Endothelial cell of umbilical vein (primary cell): ENCODE measurements around the gene CYP1A1. TPM values are rescaled to one million over a fixed set of nuclear protein-coding genes. Genes with fewer than 3 reads are reported as not detected.

Source experiments
- BruUV-seq: library from RNA; stranded (reverse); fragments of 400-500 nt; replicated peaks from 2 replicates; lab custom pipeline; 2021; lab: Mats Ljungman, UMichigan
- CTCF ChIA-PET: fragments of 300-600, 350-600 bp; sonication (Branson Sonifier 250); formaldehyde crosslinking; loops from one replicate; lab custom pipeline; 2021; ENCODE audit warnings: antibody characterized with exemption, inconsistent platforms; lab: Charles Lee
- POLR2A ChIA-PET: fragments of 300-600, 350-600 bp; sonication (Branson Sonifier 250); formaldehyde crosslinking; loops from one replicate; lab custom pipeline; 2021; ENCODE audit warnings: antibody characterized with exemption, inconsistent platforms; lab: Charles Lee
- DNase-seq: peaks from one replicate; pipeline ENCODE4 v3.0.0-alpha.2; 2011; ENCODE audit warnings: low read depth, low spot score
- FAIRE-seq: peaks from 2 replicates; lab custom pipeline; 2011; peaks lifted over from hg19 to GRCh38; lab: Jason Lieb, UNC
- H2AFZ ChIP-seq: 2 replicates; pipeline ENCODE4 v1.6.0; 2012; ENCODE audit warnings: low read depth, low read length, control low read depth, inconsistent platforms
- H3K27ac ChIP-seq: 2 replicates; pipeline ENCODE4 v1.5.1; 2011; ENCODE audit warnings: low read depth, mild to moderate bottlenecking, control low read depth, low read length, moderate library complexity; ENCODE audit not compliant: insufficient read depth
- H3K27me3 ChIP-seq, 2 experiments: 2 replicates each; pipeline versions ENCODE4 v1.6.0 to v1.6.1; 2011; ENCODE audit warnings: low read length in 2 of 2, mixed read lengths in 1 of 2; ENCODE audit not compliant: control insufficient read depth in 2 of 2, insufficient read depth in 2 of 2
- H3K36me3 ChIP-seq, 2 experiments: 2 replicates in 1 of 2; 3 replicates in 1 of 2; pipeline ENCODE4 v1.5.1; 2011; ENCODE audit warnings: low read length in 2 of 2, mild to moderate bottlenecking in 1 of 2, moderate library complexity in 1 of 2; ENCODE audit not compliant: control insufficient read depth in 2 of 2, insufficient read depth in 2 of 2; ENCODE audit errors: extremely low read depth in 1 of 2
- H3K4me1 ChIP-seq: 3 replicates; pipeline ENCODE4 v1.5.1; 2011; ENCODE audit warnings: mild to moderate bottlenecking, low read length; ENCODE audit not compliant: control insufficient read depth, insufficient read depth; ENCODE audit errors: extremely low read depth
- H3K4me2 ChIP-seq: 2 replicates; pipeline ENCODE4 v1.6.1; 2011; ENCODE audit warnings: low read length, control low read depth, mixed read lengths; ENCODE audit not compliant: insufficient read depth
- H3K4me3 ChIP-seq, 3 experiments: fragments of 200-600 bp in 1 of 3; sonication (generic), shearing (Covaris generic) in 1 of 3; replicated peaks in 1 of 3; 2 replicates each; pipeline ENCODE4 v1.5.1; 2011 to 2016; ENCODE audit warnings: control low read depth in 3 of 3, low read length in 3 of 3, mild to moderate bottlenecking in 2 of 3, inconsistent platforms in 1 of 3, low read depth in 1 of 3, moderate library complexity in 1 of 3; ENCODE audit not compliant: insufficient read depth in 1 of 3
- H3K79me2 ChIP-seq: 2 replicates; pipeline ENCODE4 v1.6.0; 2012; ENCODE audit warnings: low read length, inconsistent platforms; ENCODE audit not compliant: control insufficient read depth, insufficient read depth
- H3K9ac ChIP-seq: replicated peaks from 2 replicates; pipeline ENCODE3; 2011; ENCODE audit warnings: low read length, control low read depth; ENCODE audit not compliant: insufficient read depth; ENCODE audit errors: extremely low read depth
- H3K9me1 ChIP-seq: replicated peaks from 3 replicates; pipeline ENCODE4 v1.6.0; 2011; ENCODE audit warnings: mild to moderate bottlenecking, low read length; ENCODE audit not compliant: control insufficient read depth, insufficient read depth; ENCODE audit errors: extremely low read depth
- H3K9me3 ChIP-seq: replicated peaks from 2 replicates; pipeline ENCODE4 v1.5.1; 2012; ENCODE audit warnings: low read length, inconsistent platforms; ENCODE audit not compliant: control insufficient read depth, insufficient read depth
- H4K20me1 ChIP-seq: replicated peaks from 2 replicates; pipeline ENCODE3; 2011; ENCODE audit warnings: mild to moderate bottlenecking, low read length; ENCODE audit not compliant: control insufficient read depth, insufficient read depth; ENCODE audit errors: extremely low read depth
- CTCF ChIP-seq, 2 donors: IDR thresholded peaks; 1 replicate in 1 of 2; 2 replicates in 1 of 2; pipeline ENCODE4 v1.5.1; 2011; ENCODE audit warnings: low read length in 2 of 2, mild to moderate bottlenecking in 2 of 2, moderate library complexity in 2 of 2, control low read depth in 1 of 2, inconsistent platforms in 1 of 2, low read depth in 1 of 2; ENCODE audit not compliant: insufficient read depth in 1 of 2; ENCODE audit errors: extremely low read depth in 1 of 2
- EZH2 ChIP-seq: IDR thresholded peaks from 2 replicates; pipeline ENCODE4 v1.6.1; 2012; ENCODE audit warnings: borderline replicate concordance, low read depth, mild to moderate bottlenecking, moderate library complexity, low read length, inconsistent platforms; ENCODE audit not compliant: severe bottlenecking
- JUN ChIP-seq: IDR thresholded peaks from 2 replicates; pipeline ENCODE4 v1.6.1; 2011; ENCODE audit warnings: borderline replicate concordance, low read depth; ENCODE audit not compliant: insufficient read length, insufficient read depth
- POLR2A ChIP-seq: IDR thresholded peaks from 2 replicates; pipeline ENCODE4 v1.6.1; 2012; ENCODE audit warnings: low read depth, mild to moderate bottlenecking, control low read depth, low read length
- POLR2AphosphoS5 ChIP-seq: IDR thresholded peaks from 2 replicates; pipeline ENCODE4 v1.6.1; 2012; ENCODE audit warnings: low read depth, mild to moderate bottlenecking, control low read depth, low read length, moderate library complexity; ENCODE audit not compliant: insufficient read depth
- dilution Hi-C: fragments of 300-500 bp; cut with MboI; formaldehyde crosslinking; loops from one replicate; pipeline ENCODE4 v1.15.0; 2019; ENCODE audit warnings: low sequenced_read_pairs; ENCODE audit not compliant: extremely low pct_ligation_motif_present
- intact Hi-C: fragments of 100-400 bp; cut with micrococcal nuclease; formaldehyde crosslinking; loops from one replicate; pipeline ENCODE4 v1.10.0; 2022
- polyA plus RNA-seq, 4 experiments: library from polyadenylated mRNA; depleted of rRNA in 3 of 4; stranded (reverse) in 3 of 4; unstranded in 1 of 4; fragments of >200 nt; gene quantifications; 2 replicates each; pipeline versions ENCODE4 v1.2.1 to v1.2.3, GENCODE V29; 2011 to 2012; ENCODE audit warnings: missing spikeins in 1 of 4
- total RNA-seq: library from RNA; stranded (reverse); gene quantifications from 2 replicates; pipeline ENCODE4 v1.2.3, GENCODE V29; 2021
- TF ChIP-seq, protein P1 (sequence below): IDR thresholded peaks from 2 replicates; pipeline ENCODE4 v1.6.1; 2011; ENCODE audit not compliant: insufficient read depth, insufficient read length

CYP1A1 gene
- total and polyA plus RNA-seq, 2 donors (not counting 3 experiments of a cell fraction or from before 2014, with no cell fraction given), result 7.6 to 13.1 TPM

DNA sequence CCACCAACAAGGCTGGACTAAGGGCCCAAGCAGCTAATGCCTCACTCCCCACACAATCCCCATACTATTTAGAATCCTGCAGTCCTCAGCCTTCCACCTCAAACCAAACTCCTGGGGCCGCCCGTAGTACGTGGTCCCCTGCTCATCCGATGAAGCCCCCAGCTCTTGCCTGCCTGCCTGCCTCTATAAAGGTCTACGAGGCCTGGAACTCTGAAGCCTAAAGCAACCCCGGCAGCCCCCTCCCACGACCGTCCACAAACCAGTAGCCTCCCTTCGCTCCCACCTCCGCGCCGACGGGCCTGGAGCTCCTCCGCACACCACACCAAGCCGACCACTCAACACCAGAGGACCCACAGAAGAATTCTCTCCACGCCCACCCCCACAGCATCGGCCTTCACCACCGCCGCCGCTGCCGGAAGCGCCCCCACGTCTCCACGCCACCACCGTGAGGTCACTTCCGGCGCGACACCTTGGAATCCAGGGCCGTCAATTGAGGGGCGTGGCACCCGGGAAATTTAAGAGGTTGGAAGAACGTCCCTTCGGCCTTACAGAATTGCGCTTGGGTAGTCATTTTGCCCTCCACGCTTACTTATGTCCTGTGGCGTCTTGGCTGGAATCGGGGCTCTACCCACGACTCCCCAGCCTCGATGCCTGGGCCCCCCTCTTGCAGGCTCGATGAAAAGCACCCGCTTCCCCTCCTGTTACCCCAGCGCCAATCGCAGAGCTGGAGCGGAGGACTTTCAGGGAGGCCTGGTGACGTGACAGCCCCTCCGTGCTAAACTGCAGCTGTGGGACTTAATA is 29.5 kb downstream of the CYP1A1 start, which contains the start of gene EDC3:
EDC3 (minus strand) TSS at position 428 of the 801 bp plus-strand sequence. CDS start 20,900 bp downstream, outside the sequence.
- dilution Hi-C loops (no loop called here), intact Hi-C loops (loop anchor here (2.0 kb wide), 3 partner anchors 21 to 73 kb away; no protein-coding TSS in a partner anchor)
- CTCF ChIA-PET, result interaction anchor here (1.1 to 1.5 kb wide), 5 partner anchors 14 to 73 kb away, joined by 3 to 4 read pairs (median 3); no protein-coding TSS in a partner anchor
- FAIRE-seq (peak; percentile 89), DNase-seq (peak; percentile 84)
- peak within 1 kb of the TSS; percentile 90 for H3K9ac ChIP-seq
- POLR2A ChIA-PET, result no interaction called here
- TF ChIP-seq JUN (no peak), EZH2 (no peak), CTCF (IDR thresholded peaks at IDR 0.05; ENCODE audit: extremely low read depth in 1 of 2, insufficient read depth in 1 of 2, low read depth in 1 of 2, low read length in 2 of 2) (no peak), POLR2AphosphoS5 (peak; percentile 51), POLR2A (peak; percentile 61)
- TF ChIP-seq, protein P1, sequence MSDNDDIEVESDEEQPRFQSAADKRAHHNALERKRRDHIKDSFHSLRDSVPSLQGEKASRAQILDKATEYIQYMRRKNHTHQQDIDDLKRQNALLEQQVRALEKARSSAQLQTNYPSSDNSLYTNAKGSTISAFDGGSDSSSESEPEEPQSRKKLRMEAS, result peak; percentile 18
- H3K9me1 ChIP-seq, result no peaks in the 10 kb centered on the region
- peaks cover 38% of the 10 kb centered on the region for H3K79me2 ChIP-seq
- peak within 1 kb of the TSS; percentile 94 for H3K4me2 ChIP-seq
- no peaks in the 10 kb centered on the region for H3K9me3 ChIP-seq
- peaks cover 15% of the 10 kb centered on the region for H3K4me1 ChIP-seq
- no peaks in the 10 kb centered on the region for H4K20me1 ChIP-seq
- BruUV-seq, result no TSS peak
- H3K27me3 ChIP-seq, result no peaks in the 10 kb centered on the region
- H3K36me3 ChIP-seq, result no peaks in the 10 kb centered on the region
- H3K4me3 ChIP-seq, result peak within 1 kb of the TSS; percentile 69 to 80 (median 76)
- peak within 1 kb of the TSS; percentile 93 for H2AFZ ChIP-seq
- peak within 1 kb of the TSS; percentile 77 for H3K27ac ChIP-seq
